CD4-positive, alpha-beta T cell treated with Interleukin-2 at 100 ng/mL for 4 hours (primary cell): Measurements from ENCODE around the gene TAS2R13.

Experiments used
- DNase-seq: peaks from one replicate; pipeline ENCODE4 v3.0.0-alpha.2; 2020; ENCODE audit warnings: low spot score

The TAS2R13 gene

GRCh38 chr12:10867381-10867780 lies 42.0 kb downstream of the TAS2R13 start:
- no peak for DNase-seq

GRCh38 chr12:10863512-10864218 lies 45.7 kb downstream of the TAS2R13 start:
- DNase-seq: no peak

GRCh38 chr12:10861366-10861765 lies 48.0 kb downstream of the TAS2R13 start:
- DNase-seq: no peak
